ENCODE measurements around the gene OR5K3.
A peak's percentile ranks its signal among the peaks of the same experiment; 100 is the strongest.

OR5K3 gene

GRCh38 chr3:98341758-98342157 lies 48.7 kb upstream of the OR5K3 start (continued):
- TF ChIP-seq MZF1 (tag by site-specific recombination; IDR thresholded peaks at IDR 0.05; ENCODE audit: borderline replicate concordance) (no peak), ZNF664 (tag by site-specific recombination; IDR thresholded peaks at IDR 0.05) (no peak)

GRCh38 chr3:98343647-98344507 lies 46.6 kb upstream of the OR5K3 start:
- ChIA-PET CTCF (interaction anchor here (0.5 to 3.4 kb wide), 10 partner anchors 10 to 320 kb away, joined by 3 to 11 read pairs (median 3); no protein-coding TSS in a partner anchor), POLR2A (no interaction called here)
- TF ChIP-seq ZBTB1 (tag by site-specific recombination; IDR thresholded peaks at IDR 0.05): no peak
- TF ChIP-seq ZBTB17 (tag by site-specific recombination; IDR thresholded peaks at IDR 0.05): peak; percentile 73
- TF ChIP-seq SCRT2 (tag by site-specific recombination; IDR thresholded peaks at IDR 0.05): peak; percentile 62
- peak; percentile 53 for TF ChIP-seq ZNF654 (tag by site-specific recombination; IDR thresholded peaks at IDR 0.05; ENCODE audit: low read depth)
- no peak for TF ChIP-seq ZNF521 (tag by site-specific recombination; IDR thresholded peaks at IDR 0.05)
- Histone ChIP-seq H3K4me3 (ENCODE audit: low read depth, low read length) (no peak overlapping the region), H3K27ac (ENCODE audit: extremely low read depth, low read depth, low read length) (no peak overlapping the region), H3K36me3 (ENCODE audit: control insufficient read depth in 2 of 2, insufficient read depth in 1 of 2, low read length in 2 of 2) (no peaks in the 10 kb centered on the region), H3K4me1 (ENCODE audit: control insufficient read depth, insufficient read depth, low read length) (no peaks in the 10 kb centered on the region), H3K9me3 (ENCODE audit: control insufficient read depth, insufficient read depth, low read depth, low read length) (no peaks in the 10 kb centered on the region)

DNA sequence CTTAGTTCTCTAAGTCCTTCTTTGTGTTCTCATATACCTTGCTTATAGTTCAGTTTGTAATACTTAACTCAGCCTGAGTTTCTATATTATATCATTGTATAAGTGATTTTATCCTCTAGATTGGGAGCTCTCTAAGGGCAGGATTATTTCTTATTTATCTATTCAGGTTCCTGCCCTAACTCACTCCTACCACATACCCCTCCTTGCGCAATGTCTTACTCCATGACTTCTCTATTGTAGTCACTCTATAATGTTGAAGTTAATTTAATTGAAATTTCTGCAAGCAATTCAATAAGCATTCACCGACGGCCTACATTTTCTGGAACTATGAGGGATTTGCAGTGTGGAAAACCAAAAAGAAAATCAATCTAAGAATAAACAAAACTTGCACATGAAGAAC lies 40.4 kb upstream of the OR5K3 start:
- CTCF ChIA-PET: interaction anchor here (0.6 kb wide), 1 partner anchor 92 kb away, joined by 3 read pairs; no protein-coding TSS in a partner anchor
- no peak overlapping the region for H3K4me3 ChIP-seq (ENCODE audit: low read depth, low read length)
- H3K9me3 ChIP-seq (ENCODE audit: control insufficient read depth, insufficient read depth, low read depth, low read length): no peaks in the 10 kb centered on the region
- H3K27ac ChIP-seq (ENCODE audit: extremely low read depth, low read depth, low read length): no peak overlapping the region
- no peaks in the 10 kb centered on the region for H3K36me3 ChIP-seq (ENCODE audit: control insufficient read depth in 2 of 2, insufficient read depth in 1 of 2, low read length in 2 of 2)
- POLR2A ChIA-PET: no interaction called here
- no peaks in the 10 kb centered on the region for H3K4me1 ChIP-seq (ENCODE audit: control insufficient read depth, insufficient read depth, low read length)
- no peak for TF ChIP-seq ELK4 (IDR thresholded peaks at IDR 0.05; ENCODE audit: borderline replicate concordance, low read depth, low read length)
- TF ChIP-seq HIC1 (tag by site-specific recombination; IDR thresholded peaks at IDR 0.05): no peak
- TF ChIP-seq ZNF394 (tag by site-specific recombination; IDR thresholded peaks at IDR 0.05; ENCODE audit: borderline replicate concordance): no peak
- no peak for TF ChIP-seq ZNF701 (tag by site-specific recombination; IDR thresholded peaks at IDR 0.05)
- no peak for TF ChIP-seq KLF8 (tag by site-specific recombination; IDR thresholded peaks at IDR 0.05)
- no peak for TF ChIP-seq ZNF768 (tag by site-specific recombination; IDR thresholded peaks at IDR 0.05)
- TF ChIP-seq ZNF16 (tag by site-specific recombination; IDR thresholded peaks at IDR 0.05; ENCODE audit: low read depth): no peak
- TF ChIP-seq ZNF366 (tag by site-specific recombination; conservative IDR thresholded peaks at IDR 0.05): no peak
- TF ChIP-seq ZNF335 (tag by site-specific recombination; conservative IDR thresholded peaks at IDR 0.05): no peak
- no peak for TF ChIP-seq GLIS2 (tag by site-specific recombination; IDR thresholded peaks at IDR 0.05)
- no peak for TF ChIP-seq ZNF211 (tag by site-specific recombination; IDR thresholded peaks at IDR 0.05; ENCODE audit: low read depth)
- TF ChIP-seq SETDB1 (IDR thresholded peaks at IDR 0.05; ENCODE audit: insufficient read length, low read length): no peak
- TF ChIP-seq ZNF239 (tag by site-specific recombination; IDR thresholded peaks at IDR 0.05): no peak
- TF ChIP-seq ZNF621 (tag by site-specific recombination; IDR thresholded peaks at IDR 0.05): no peak
- TF ChIP-seq MZF1 (tag by site-specific recombination; IDR thresholded peaks at IDR 0.05; ENCODE audit: borderline replicate concordance): no peak
- TF ChIP-seq GLIS1 (tag by site-specific recombination; IDR thresholded peaks at IDR 0.05): no peak

Measured in HEK293 (cell line).